Stimulated activated CD8-positive, alpha-beta memory T cell treated with anti-CD3 and anti-CD28 coated beads, Interleukin-7, amount 100 ng/mL, for 1 hour (primary cell): ENCODE data around the gene GNA12.

ENCODE experiments used
- DNase-seq, 2 donors: peaks; one replicate each; pipeline ENCODE4 v3.0.0-alpha.2; 2020; ENCODE audit warnings: low read depth in 2 of 2

The GNA12 gene

GRCh38 chr7:2818653-2819052, 25.5 kb downstream of the GNA12 start:
- no peak for DNase-seq

- no peak for DNase-seq
Measured at GRCh38 chr7:2818121-2818520, 26.0 kb downstream of the GNA12 start.

GRCh38 chr7:2817456-2817855, 26.7 kb downstream of the GNA12 start:
- DNase-seq = no peak

GRCh38 chr7:2815875-2816245, 28.2 kb downstream of the GNA12 start:
- DNase-seq = no peak

GRCh38 chr7:2814946-2815874, 28.9 kb downstream of the GNA12 start:
- DNase-seq = no peak

GRCh38 chr7:2814186-2814945, 29.7 kb downstream of the GNA12 start:
- DNase-seq = no peak

GRCh38 chr7:2813350-2814185, 30.5 kb downstream of the GNA12 start:
- no peak for DNase-seq

- no peak for DNase-seq
Measured at GRCh38 chr7:2812831-2813230, 31.3 kb downstream of the GNA12 start.

GRCh38 chr7:2812114-2812487, 32.0 kb downstream of the GNA12 start:
- DNase-seq = no peak

- no peak for DNase-seq
Measured at GRCh38 chr7:2811476-2812113, 32.5 kb downstream of the GNA12 start.

GRCh38 chr7:2810682-2811415, 33.3 kb downstream of the GNA12 start:
- no peak for DNase-seq

- DNase-seq = no peak
Measured at GRCh38 chr7:2809903-2810625, 34.0 kb downstream of the GNA12 start.

GRCh38 chr7:2808891-2809665, 35.0 kb downstream of the GNA12 start:
- no peak for DNase-seq

GRCh38 chr7:2807845-2808772, 36.0 kb downstream of the GNA12 start:
- DNase-seq = no peak

- no peak for DNase-seq
Measured at GRCh38 chr7:2807460-2807844, 36.7 kb downstream of the GNA12 start.

- DNase-seq = no peak
Measured at GRCh38 chr7:2806571-2806970, 37.5 kb downstream of the GNA12 start.

GRCh38 chr7:2805213-2805944, 38.7 kb downstream of the GNA12 start:
- DNase-seq = no peak
